Keratinocyte (primary cell): ENCODE data around the gene GXYLT2. TPM values are rescaled to one million over a fixed set of nuclear protein-coding genes. Genes with fewer than 3 reads are reported as not detected.
A peak's percentile ranks its signal among the peaks of the same experiment; 100 is the strongest.

Experiments
- DNase-seq: peaks from one replicate; pipeline ENCODE4 v3.0.0-alpha.2; 2011; ENCODE audit warnings: low read depth, missing footprints, low spot score
- FAIRE-seq: peaks from 2 replicates; lab custom pipeline; 2011; peaks lifted over from hg19 to GRCh38; lab: Jason Lieb, UNC
- H2AFZ ChIP-seq: 2 replicates; pipeline ENCODE4 v1.6.0; 2012; ENCODE audit warnings: low read length, control low read depth, inconsistent platforms; ENCODE audit not compliant: control insufficient read depth
- H3K27ac ChIP-seq: 2 replicates; pipeline ENCODE4 v1.5.1; 2011; ENCODE audit warnings: low read length; ENCODE audit not compliant: control insufficient read depth, insufficient read depth
- H3K27me3 ChIP-seq: 3 replicates; pipeline ENCODE4 v1.6.0; 2011; ENCODE audit warnings: low read length; ENCODE audit not compliant: control insufficient read depth, insufficient read depth; ENCODE audit errors: extremely low read depth
- H3K36me3 ChIP-seq, 2 experiments: 2 replicates in 1 of 2; 3 replicates in 1 of 2; pipeline ENCODE4 v1.5.1; 2011; ENCODE audit warnings: low read length in 2 of 2, mild to moderate bottlenecking in 1 of 2; ENCODE audit not compliant: control insufficient read depth in 2 of 2, insufficient read depth in 2 of 2; ENCODE audit errors: extremely low read depth in 1 of 2
- H3K4me1 ChIP-seq: 3 replicates; pipeline ENCODE4 v1.5.1; 2011; ENCODE audit warnings: low read length; ENCODE audit not compliant: control insufficient read depth, insufficient read depth; ENCODE audit errors: extremely low read depth
- H3K4me2 ChIP-seq: 3 replicates; pipeline ENCODE4 v1.6.0; 2011; ENCODE audit warnings: low read depth, low read length; ENCODE audit not compliant: control insufficient read depth, insufficient read depth; ENCODE audit errors: extremely low read depth
- H3K4me3 ChIP-seq, 3 experiments: fragments of 200-600 bp in 1 of 3; sonication (generic) in 1 of 3; 2 replicates in 2 of 3; 3 replicates in 1 of 3; pipeline ENCODE4 v1.5.1; 2011 to 2016; ENCODE audit warnings: low read length in 3 of 3, mild to moderate bottlenecking in 3 of 3, control low read depth in 2 of 3, inconsistent platforms in 1 of 3, low read depth in 1 of 3, mixed read lengths in 1 of 3, mixed run types in 1 of 3, moderate library complexity in 1 of 3; ENCODE audit not compliant: control insufficient read depth in 2 of 3, insufficient read depth in 2 of 3; ENCODE audit errors: extremely low read depth in 1 of 3
- H3K79me2 ChIP-seq: 2 replicates; pipeline ENCODE4 v1.6.0; 2012; ENCODE audit warnings: low read length; ENCODE audit not compliant: control insufficient read depth, insufficient read depth
- H3K9ac ChIP-seq: 3 replicates; pipeline ENCODE4 v1.6.0; 2011; ENCODE audit warnings: low read length; ENCODE audit not compliant: control insufficient read depth, insufficient read depth; ENCODE audit errors: extremely low read depth
- H3K9me1 ChIP-seq: 3 replicates; pipeline ENCODE4 v1.6.0; 2011; ENCODE audit warnings: low read length; ENCODE audit not compliant: control insufficient read depth, insufficient read depth; ENCODE audit errors: extremely low read depth
- H3K9me3 ChIP-seq: 2 replicates; pipeline ENCODE4 v1.5.1; 2012; ENCODE audit warnings: low read depth, low read length; ENCODE audit not compliant: control insufficient read depth
- H4K20me1 ChIP-seq: 3 replicates; pipeline ENCODE4 v1.6.0; 2011; ENCODE audit warnings: low read length; ENCODE audit not compliant: control insufficient read depth, insufficient read depth; ENCODE audit errors: extremely low read depth
- CTCF ChIP-seq, 3 experiments: IDR thresholded peaks in 1 of 3; conservative IDR thresholded peaks in 1 of 3; optimal IDR thresholded peaks in 1 of 3; 2 replicates in 2 of 3; 3 replicates in 1 of 3; pipeline versions ENCODE3 to v1.5.1; 2011; ENCODE audit warnings: low read length in 3 of 3, mild to moderate bottlenecking in 3 of 3, moderate library complexity in 2 of 3, control low read depth in 1 of 3, inconsistent platforms in 1 of 3; ENCODE audit not compliant: insufficient read depth in 2 of 3; ENCODE audit errors: extremely low read depth in 1 of 3
- EZH2 ChIP-seq: IDR thresholded peaks from one replicate; pipeline ENCODE4 v1.6.1; 2012; ENCODE audit warnings: inconsistent platforms, mild to moderate bottlenecking, low read length, moderate library complexity
- dilution Hi-C: fragments of 300-500 bp; cut with MboI; formaldehyde crosslinking; loops from one replicate; pipeline ENCODE4 v1.7.0; 2020; ENCODE audit warnings: low sequenced_read_pairs; ENCODE audit not compliant: extremely low pct_ligation_motif_present
- polyA plus RNA-seq, 5 experiments: library from polyadenylated mRNA; depleted of rRNA in 3 of 5; stranded (reverse) in 3 of 5; stranded (forward) in 1 of 5; unstranded in 1 of 5; fragments of >200 nt; gene quantifications; 1 replicate in 1 of 5; 2 replicates in 3 of 5; 3 replicates in 1 of 5; pipeline versions ENCODE4 v1.2.1 to v1.2.3, GENCODE V29; 2011 to 2012; ENCODE audit warnings: missing spikeins in 2 of 5, low read depth in 1 of 5, low replicate concordance in 1 of 5

The GXYLT2 gene
- polyA plus RNA-seq, 1 donor (not counting 4 experiments of a cell fraction or from before 2014, with no cell fraction given): 1.4 TPM

GRCh38 chr3:72889310-72890165 lies 1.7 kb downstream of the GXYLT2 start:
- Histone ChIP-seq H2AFZ (no peak overlapping the region), H3K4me3 (no peak overlapping the region), H3K79me2 (no peaks in the 10 kb centered on the region), H3K27ac (no peak overlapping the region), H3K4me2 (no peak overlapping the region), H3K9ac (no peak overlapping the region), H4K20me1 (no peaks in the 10 kb centered on the region), H3K4me1 (peaks cover 30% of the 10 kb centered on the region), H3K9me3 (no peaks in the 10 kb centered on the region), H3K36me3 (no peaks in the 10 kb centered on the region), H3K27me3 (no peaks in the 10 kb centered on the region), H3K9me1 (no peaks in the 10 kb centered on the region)
- DNase-seq (no peak), FAIRE-seq (no peak)
- dilution Hi-C loops: no loop called here
- no peak for TF ChIP-seq CTCF (optimal IDR thresholded peaks at IDR 0.05 in 1 of 3, IDR thresholded peaks at IDR 0.05 in 1 of 3, conservative IDR thresholded peaks at IDR 0.05 in 1 of 3; ENCODE audit: extremely low read depth in 1 of 3, insufficient read depth in 2 of 3, low read length in 3 of 3)
- no peak for TF ChIP-seq EZH2

GRCh38 chr3:72890166-72890925 lies 2.5 kb downstream of the GXYLT2 start:
- no peaks in the 10 kb centered on the region for H3K79me2 ChIP-seq
- H3K9ac ChIP-seq: no peak overlapping the region
- H3K36me3 ChIP-seq: no peaks in the 10 kb centered on the region
- peaks cover 30% of the 10 kb centered on the region for H3K4me1 ChIP-seq
- no peaks in the 10 kb centered on the region for H3K27me3 ChIP-seq
- no peak for TF ChIP-seq CTCF (optimal IDR thresholded peaks at IDR 0.05 in 1 of 3, IDR thresholded peaks at IDR 0.05 in 1 of 3, conservative IDR thresholded peaks at IDR 0.05 in 1 of 3; ENCODE audit: extremely low read depth in 1 of 3, insufficient read depth in 2 of 3, low read length in 3 of 3)
- H3K4me3 ChIP-seq: no peak overlapping the region
- no peak overlapping the region for H3K27ac ChIP-seq
- no peak for DNase-seq
- no peaks in the 10 kb centered on the region for H3K9me1 ChIP-seq
- H4K20me1 ChIP-seq: no peaks in the 10 kb centered on the region
- H3K4me2 ChIP-seq: peak overlapping the region; percentile 11
- H2AFZ ChIP-seq: no peak overlapping the region
- FAIRE-seq: peak; percentile 69
- no peaks in the 10 kb centered on the region for H3K9me3 ChIP-seq
- dilution Hi-C loops: no loop called here
